ENCODE results near the gene DLGAP1. TPM values are rescaled to one million over a fixed set of nuclear protein-coding genes. Genes with fewer than 3 reads are reported as not detected.

Gene DLGAP1
- total RNA-seq, 1 donor from 2014 or later: 3.2 TPM

GRCh38 chr18:3451989-3452749, 1002.9 kb downstream of the DLGAP1 start:
- Histone ChIP-seq H3K27me3 (no peaks in the 10 kb centered on the region), H3K27ac (peak overlapping the region; percentile 99), H3K36me3 (peaks cover 0 to 12% of the 10 kb centered on the region in 2 donors), H3K4me1 (peaks cover 43% of the 10 kb centered on the region), H3K4me3 (peak overlapping the region; percentile 74 to 89), H3K9me3 (no peaks in the 10 kb centered on the region)
- DNase-seq (ENCODE audit: extremely low spot score in 2 of 2): no peak
- intact Hi-C loops (cut with DNase I): no loop called here
- TF ChIP-seq POLR2AphosphoS5 (IDR thresholded peaks at IDR 0.05; ENCODE audit: insufficient read depth in 1 of 2, low read depth in 1 of 2): peak in 1 of 2 donors; percentile 37
- no peak for TF ChIP-seq CTCF (IDR thresholded peaks at IDR 0.05)
- TF ChIP-seq POLR2A (IDR thresholded peaks at IDR 0.05): peak in 1 of 2 donors; percentile 56

DNA sequence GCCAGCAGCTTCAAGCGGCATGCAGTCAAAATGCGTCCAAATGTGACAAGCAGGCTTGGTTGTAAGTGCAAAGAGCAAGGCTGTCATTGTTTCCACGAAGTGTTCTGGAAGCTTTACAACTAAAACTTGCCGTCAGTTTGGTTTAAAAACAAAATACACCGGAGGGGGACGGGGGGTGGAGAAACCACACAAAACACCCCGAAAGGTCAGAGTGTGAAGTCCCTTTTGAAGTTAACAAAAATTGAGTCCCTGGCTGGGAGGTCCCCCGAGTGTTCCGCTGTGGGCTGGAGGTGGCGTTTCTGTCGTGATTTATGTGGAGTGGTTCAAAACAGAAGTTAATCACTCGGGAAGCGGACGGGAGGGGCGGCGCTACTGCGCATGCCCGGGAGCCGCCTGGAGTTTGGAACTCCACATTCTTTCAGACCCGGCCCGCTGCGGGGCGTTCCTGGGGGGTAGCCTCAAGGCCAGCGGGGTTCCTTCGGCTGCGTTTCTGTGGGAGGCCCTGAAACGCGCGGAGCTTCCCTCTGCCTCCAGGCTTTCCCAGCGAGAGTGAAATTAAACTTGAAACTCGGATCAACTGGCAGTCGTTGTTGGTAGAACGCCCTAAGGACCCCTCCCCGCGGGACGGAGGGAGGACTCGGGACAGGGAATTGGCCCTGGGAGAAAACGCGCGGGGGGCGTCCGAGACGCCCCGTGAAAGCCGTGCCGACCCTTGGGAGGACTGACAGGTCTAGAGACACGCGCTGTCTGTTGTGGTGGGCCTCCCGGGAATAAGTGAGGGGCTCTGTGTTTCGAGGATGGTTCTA, 1003.7 kb downstream of the DLGAP1 start:
- H3K4me1 ChIP-seq: peaks cover 44% of the 10 kb centered on the region

DNA sequence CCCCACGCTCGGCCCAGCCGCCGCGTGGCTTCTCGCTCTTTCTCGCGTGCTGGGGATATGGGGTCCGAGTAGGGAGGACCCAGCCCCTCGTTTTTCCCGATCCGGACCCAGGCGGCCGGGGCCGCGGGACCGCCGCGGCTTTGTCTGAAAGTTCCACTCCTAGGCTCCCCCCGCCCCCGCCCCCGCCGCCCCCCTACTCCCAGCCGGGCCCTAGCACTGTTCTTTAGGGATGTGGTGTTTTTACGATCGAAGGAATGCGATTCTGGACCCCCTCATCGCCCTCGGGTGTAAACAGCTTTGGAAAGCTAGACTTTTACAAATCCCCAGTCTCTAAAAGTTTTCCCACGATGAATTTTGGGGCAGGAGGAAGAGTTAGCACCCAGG, 1004.3 kb downstream of the DLGAP1 start:
- intact Hi-C loops (cut with DNase I): no loop called here
- peak overlapping the region; percentile 74 to 89 for H3K4me3 ChIP-seq
- TF ChIP-seq CTCF (IDR thresholded peaks at IDR 0.05): no peak
- TF ChIP-seq POLR2A (IDR thresholded peaks at IDR 0.05): no peak
- TF ChIP-seq POLR2AphosphoS5 (IDR thresholded peaks at IDR 0.05; ENCODE audit: insufficient read depth in 1 of 2, low read depth in 1 of 2): no peak
- H3K4me1 ChIP-seq: peaks cover 40% of the 10 kb centered on the region
- DNase-seq (ENCODE audit: extremely low spot score in 2 of 2): no peak
- H3K27me3 ChIP-seq: no peaks in the 10 kb centered on the region
- no peaks in the 10 kb centered on the region for H3K36me3 ChIP-seq
- peak overlapping the region; percentile 99 for H3K27ac ChIP-seq
- H3K9me3 ChIP-seq: no peaks in the 10 kb centered on the region

More for the DNA sequence above, 1003.7 kb downstream of the DLGAP1 start:
- peaks cover 0 to 4% of the 10 kb centered on the region in 2 donors for H3K36me3 ChIP-seq
- peak in 1 of 2 donors; percentile 97 for DNase-seq (ENCODE audit: extremely low spot score in 2 of 2)
- no peaks in the 10 kb centered on the region for H3K27me3 ChIP-seq
- peak; percentile 95 to 98 for TF ChIP-seq POLR2AphosphoS5 (IDR thresholded peaks at IDR 0.05; ENCODE audit: insufficient read depth in 1 of 2, low read depth in 1 of 2)
- peak in 1 of 2 donors; percentile 94 for TF ChIP-seq POLR2A (IDR thresholded peaks at IDR 0.05)
- TF ChIP-seq CTCF (IDR thresholded peaks at IDR 0.05): no peak
- peak overlapping the region; percentile 99 for H3K27ac ChIP-seq
- H3K4me3 ChIP-seq: peak overlapping the region; percentile 74 to 89
- H3K9me3 ChIP-seq: no peaks in the 10 kb centered on the region
- intact Hi-C loops (cut with DNase I): no loop called here

DNA sequence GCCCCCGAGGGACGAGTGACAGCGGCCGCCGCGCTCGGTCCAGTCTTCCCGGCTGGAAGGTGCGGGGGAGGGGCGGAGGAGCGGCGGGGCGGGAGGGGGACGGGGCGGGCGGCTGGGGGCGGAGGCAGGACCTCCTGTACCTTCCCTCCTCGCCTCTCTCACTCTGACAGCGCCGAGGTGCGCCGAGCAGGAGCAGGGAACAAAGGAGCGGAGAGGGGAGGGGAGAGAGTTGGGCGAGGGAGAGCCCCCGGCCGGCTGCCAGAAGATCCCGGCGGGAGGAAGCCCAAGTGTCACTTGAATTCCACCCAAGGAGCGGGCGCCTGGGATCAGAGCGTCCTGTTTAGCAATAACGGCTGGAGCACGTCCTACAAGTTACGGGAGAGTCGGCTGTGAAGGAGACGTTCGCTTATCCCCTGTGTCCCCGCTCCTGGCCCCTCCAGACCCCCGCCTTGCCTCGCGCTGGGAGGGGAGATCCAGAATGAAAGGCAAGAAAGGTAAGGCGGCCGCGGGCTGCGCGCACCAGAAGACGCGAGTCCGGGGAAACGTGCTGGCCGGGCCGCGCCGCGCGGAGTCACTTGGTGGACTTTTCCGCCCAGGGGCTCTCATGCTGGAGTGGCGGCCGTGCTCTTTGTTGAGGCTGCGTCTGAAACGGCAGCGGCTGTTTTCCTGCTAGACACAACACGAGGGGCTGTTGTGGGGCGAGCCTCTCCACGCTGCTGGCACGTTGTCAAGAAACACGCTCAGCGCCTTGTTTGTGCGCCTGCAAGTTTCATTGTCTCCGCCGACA, 1004.9 kb downstream of the DLGAP1 start, which contains the start of gene TGIF1:
Gene TGIF1, plus strand, starts transcription at position 161 of the 787 bp plus-strand sequence. Its CDS starts 318 bp downstream, at position 479.
- Histone ChIP-seq H3K27ac (peak within 1 kb of the TSS; percentile 99), H3K4me3 (peak within 1 kb of the TSS; percentile 74 to 89), H3K9me3 (no peaks in the 10 kb centered on the region), H3K4me1 (peaks cover 34% of the 10 kb centered on the region), H3K27me3 (no peaks in the 10 kb centered on the region), H3K36me3 (no peaks in the 10 kb centered on the region)
- intact Hi-C loops (cut with DNase I): no loop called here
- DNase-seq (ENCODE audit: extremely low spot score in 2 of 2): peak in 1 of 2 donors; percentile 93
- peak in 1 of 2 donors; percentile 88 for TF ChIP-seq POLR2AphosphoS5 (IDR thresholded peaks at IDR 0.05; ENCODE audit: insufficient read depth in 1 of 2, low read depth in 1 of 2)
- peak in 1 of 2 donors; percentile 74 for TF ChIP-seq POLR2A (IDR thresholded peaks at IDR 0.05)
- no peak for TF ChIP-seq CTCF (IDR thresholded peaks at IDR 0.05)
